Measurements from ENCODE around the gene B3GNT8. TPM values are rescaled to one million over a fixed set of nuclear protein-coding genes. Genes with fewer than 3 reads are reported as not detected.
"Not testable (repeated sequence)": the region's sequence is repeated elsewhere in the genome, so short reads cannot be mapped to it uniquely, and the experiment has no call there.

B3GNT8 gene
- total and polyA plus RNA-seq, 12 donors = 3.3 to 13.3 (median 8.8) TPM

DNA sequence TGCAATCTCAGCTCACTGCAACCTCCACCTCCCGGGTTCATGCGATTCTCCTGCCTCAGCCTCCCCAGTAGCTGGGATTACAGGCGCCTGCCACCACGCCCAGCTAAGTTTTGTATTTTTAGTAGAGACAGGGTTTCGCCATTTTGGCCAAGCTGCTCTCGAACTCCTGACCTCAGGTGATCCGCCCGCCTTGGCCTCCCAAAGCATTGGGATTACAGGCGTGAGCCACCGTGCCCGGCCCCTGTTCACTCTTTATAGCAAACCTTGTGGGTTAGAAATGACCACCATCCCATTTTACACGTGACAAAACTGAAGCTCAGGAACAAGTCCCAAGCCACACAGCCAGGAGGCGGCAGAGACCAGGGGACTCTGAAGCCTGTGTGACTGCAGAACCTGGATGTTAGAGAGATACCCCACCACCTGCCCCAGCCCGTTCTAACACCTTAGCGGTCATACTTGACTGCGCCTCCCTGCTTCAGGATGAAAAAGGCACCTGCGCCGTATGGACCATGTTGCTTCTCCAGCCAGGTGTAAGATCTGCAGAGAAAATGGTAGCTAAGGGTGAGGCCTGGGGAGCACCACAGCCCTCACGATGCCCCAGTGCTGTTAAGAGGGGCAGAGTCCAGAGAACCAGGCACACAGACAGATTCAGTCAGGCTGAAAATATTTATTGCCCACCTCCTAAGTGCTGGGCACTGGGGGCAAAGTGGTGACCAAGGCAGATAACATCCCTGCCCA, 8.9 kb upstream of the B3GNT8 start:
- Histone ChIP-seq H3K4me3 (no peak overlapping the region), H3K4me1 (peaks cover 5 to 51% (median 22%) of the 10 kb centered on the region in 9 donors), H3K27ac (no peak overlapping the region), H3K9me3 (no peaks in the 10 kb centered on the region), H3K27me3 (no peaks in the 10 kb centered on the region), H3K36me3 (peaks cover 0 to 68% (median 14%) of the 10 kb centered on the region in 9 donors)
- TF ChIP-seq, protein P1, sequence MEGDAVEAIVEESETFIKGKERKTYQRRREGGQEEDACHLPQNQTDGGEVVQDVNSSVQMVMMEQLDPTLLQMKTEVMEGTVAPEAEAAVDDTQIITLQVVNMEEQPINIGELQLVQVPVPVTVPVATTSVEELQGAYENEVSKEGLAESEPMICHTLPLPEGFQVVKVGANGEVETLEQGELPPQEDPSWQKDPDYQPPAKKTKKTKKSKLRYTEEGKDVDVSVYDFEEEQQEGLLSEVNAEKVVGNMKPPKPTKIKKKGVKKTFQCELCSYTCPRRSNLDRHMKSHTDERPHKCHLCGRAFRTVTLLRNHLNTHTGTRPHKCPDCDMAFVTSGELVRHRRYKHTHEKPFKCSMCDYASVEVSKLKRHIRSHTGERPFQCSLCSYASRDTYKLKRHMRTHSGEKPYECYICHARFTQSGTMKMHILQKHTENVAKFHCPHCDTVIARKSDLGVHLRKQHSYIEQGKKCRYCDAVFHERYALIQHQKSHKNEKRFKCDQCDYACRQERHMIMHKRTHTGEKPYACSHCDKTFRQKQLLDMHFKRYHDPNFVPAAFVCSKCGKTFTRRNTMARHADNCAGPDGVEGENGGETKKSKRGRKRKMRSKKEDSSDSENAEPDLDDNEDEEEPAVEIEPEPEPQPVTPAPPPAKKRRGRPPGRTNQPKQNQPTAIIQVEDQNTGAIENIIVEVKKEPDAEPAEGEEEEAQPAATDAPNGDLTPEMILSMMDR (IDR thresholded peaks at IDR 0.05) = no peak
- DNase-seq = no peak
- ATAC-seq = no peak
- intact Hi-C loops (cut with DNase I) = loop anchor here in 4 of 10 donors (5.0 to 10.0 kb wide), 5 partner anchors 39 to 231 kb away; partner anchors contain the start of genes BCKDHA (in 2 of the 4), EXOSC5 (in 2 of the 4), CCDC97 (in 1 of the 4) and TGFB1 (in 1 of the 4)
- 94 to 97% methylated on average over 19 of the region's 19 CpGs for WGBS, 2 donors

DNA sequence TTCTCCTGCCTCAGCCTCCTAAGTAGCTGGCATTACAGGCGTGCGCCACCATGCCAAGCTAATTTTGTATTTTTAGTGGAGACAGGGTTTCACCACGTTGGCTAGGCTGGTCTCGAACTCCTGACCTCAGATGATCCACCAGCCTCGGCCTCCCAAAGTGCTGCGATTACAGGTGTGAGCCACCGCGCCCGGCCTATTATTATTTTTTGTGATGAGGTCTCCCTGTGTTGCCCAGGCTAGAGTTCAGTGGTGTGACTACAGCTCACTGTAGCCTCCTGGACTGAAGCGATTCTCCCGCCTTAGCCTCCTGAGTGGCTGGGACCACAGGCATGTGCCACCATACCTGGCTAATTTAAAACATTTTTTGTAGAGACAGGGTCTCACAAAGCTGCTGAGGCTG, 8.2 kb upstream of the B3GNT8 start:
- WGBS, 2 donors = 93 to 99% methylated on average over 11 of the region's 11 CpGs
- H3K9me3 ChIP-seq, ATAC-seq, H3K4me3 ChIP-seq, DNase-seq, H3K27me3 ChIP-seq, H3K27ac ChIP-seq: not testable (repeated sequence)
- Histone ChIP-seq H3K36me3 (peaks cover 0 to 75% (median 14%) of the 10 kb centered on the region in 9 donors), H3K4me1 (peaks cover 5 to 56% (median 27%) of the 10 kb centered on the region in 9 donors)
- intact Hi-C loops (cut with DNase I) = loop anchor here in 4 of 10 donors (5.0 to 10.0 kb wide), 5 partner anchors 38 to 231 kb away; partner anchors contain the start of genes BCKDHA (in 2 of the 4), EXOSC5 (in 2 of the 4), CCDC97 (in 1 of the 4) and TGFB1 (in 1 of the 4)

DNA sequence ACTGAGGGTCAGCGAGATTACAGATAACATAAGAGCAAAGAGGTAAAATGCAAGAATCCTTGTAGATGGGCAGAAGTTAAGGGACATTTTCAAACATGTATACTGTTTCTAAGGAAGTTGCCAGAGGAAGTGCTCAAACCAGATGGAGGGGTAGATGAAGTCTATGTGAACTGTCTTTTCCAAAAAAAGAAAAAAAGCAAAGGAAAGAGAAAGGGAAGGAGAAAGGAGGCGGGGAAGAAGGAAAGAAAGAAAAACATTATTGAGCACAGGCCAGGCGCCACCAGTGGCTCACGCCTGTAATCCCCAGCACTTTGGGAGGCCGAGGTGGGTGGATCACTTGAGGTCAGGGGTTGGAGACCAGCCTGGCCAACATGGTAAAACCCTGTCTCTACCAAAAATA, 7.3 kb upstream of the B3GNT8 start:
- H3K4me1 ChIP-seq = peaks cover 5 to 51% (median 27%) of the 10 kb centered on the region in 9 donors
- WGBS, 2 donors = 76 to 86% methylated on average over 5 of the region's 5 CpGs
- ATAC-seq = no peak
- no peaks in the 10 kb centered on the region for H3K27me3 ChIP-seq
- intact Hi-C loops (cut with DNase I) = loop anchor here in 6 of 10 donors (5.0 to 10.0 kb wide), 6 partner anchors 37 to 230 kb away; partner anchors contain the start of genes BCKDHA (in 2 of the 6), EXOSC5 (in 2 of the 6), CCDC97 (in 1 of the 6) and TGFB1 (in 1 of the 6)
- no peak for DNase-seq
- no peak overlapping the region for H3K27ac ChIP-seq
- TF ChIP-seq, protein P1 (IDR thresholded peaks at IDR 0.05) = no peak
- peaks cover 0 to 80% (median 14%) of the 10 kb centered on the region in 9 donors for H3K36me3 ChIP-seq
- H3K9me3 ChIP-seq = no peaks in the 10 kb centered on the region
- no peak overlapping the region for H3K4me3 ChIP-seq

DNA sequence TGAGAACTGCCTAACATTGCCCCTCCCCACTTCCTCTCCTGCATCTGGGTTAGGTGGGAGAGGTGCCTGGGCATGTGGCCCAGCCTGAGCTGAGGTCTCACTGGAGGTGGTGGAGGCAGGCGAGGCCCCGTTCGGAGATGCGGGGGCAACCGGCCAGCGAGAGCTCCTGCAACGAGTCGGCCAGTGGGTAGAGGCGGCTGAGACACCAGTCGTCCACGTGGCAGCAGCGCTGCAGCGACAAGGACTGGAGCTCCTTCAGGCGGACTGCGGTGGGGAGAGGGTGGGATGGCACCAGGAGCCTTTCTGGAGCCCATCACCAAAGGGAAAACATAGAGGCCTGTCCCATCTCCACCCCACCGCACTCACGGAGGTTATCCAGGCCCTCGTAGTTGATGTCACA, 6.0 kb upstream of the B3GNT8 start:
- 56 to 74% methylated on average over 18 of the region's 18 CpGs for WGBS, 2 donors
- TF ChIP-seq, protein P1 (IDR thresholded peaks at IDR 0.05) = no peak
- ATAC-seq (no peak), DNase-seq (no peak)
- Histone ChIP-seq H3K27ac (peak overlapping the region in 7 of 10 donors; percentile 33 to 94 (median 63)), H3K4me3 (no peak overlapping the region), H3K36me3 (peaks cover 0 to 78% (median 14%) of the 10 kb centered on the region in 9 donors), H3K9me3 (no peaks in the 10 kb centered on the region), H3K4me1 (peaks cover 11 to 52% (median 29%) of the 10 kb centered on the region in 9 donors), H3K27me3 (no peaks in the 10 kb centered on the region)
- intact Hi-C loops (cut with DNase I) = loop anchor here in 6 of 10 donors (5.0 to 10.0 kb wide), 6 partner anchors 36 to 228 kb away; partner anchors contain the start of genes BCKDHA (in 2 of the 6), EXOSC5 (in 2 of the 6), CCDC97 (in 1 of the 6) and TGFB1 (in 1 of the 6)
